HepG2 (cell line): ENCODE data around the gene POU4F2. TPM values are rescaled to one million over a fixed set of nuclear protein-coding genes. Genes with fewer than 3 reads are reported as not detected.

Experiments used
- ATAC-seq: fragments of 200-7000 bp; cut with Tn5 transposase; 3 replicates; pipeline ENCODE4 v1.9.1; 2020; ENCODE audit warnings: mild to moderate bottlenecking, moderate library complexity
- Bru-seq: library from RNA; stranded (reverse); fragments of 400-500 nt; gene quantifications from one replicate; lab custom pipeline; 2021; lab: Mats Ljungman, UMichigan
- BruChase-seq, 2 experiments: library from RNA; stranded (reverse); fragments of 400-500 nt; gene quantifications; one replicate each; lab custom pipeline; 2021; lab: Mats Ljungman, UMichigan
- BruUV-seq: library from RNA; stranded (reverse); fragments of 400-500 nt; replicated peaks from 2 replicates; lab custom pipeline; 2021; lab: Mats Ljungman, UMichigan
- CTCF ChIA-PET: fragments of 300-600 bp; formaldehyde crosslinking; extraction: SDS; loops from one replicate; lab custom pipeline; 2021; ENCODE audit warnings: low total read pairs, inconsistent platforms, low intra/inter-chr PET ratio; lab: Yijun Ruan, JAX
- POLR2A ChIA-PET: fragments of 350-600 bp; sonication (Branson Sonifier 250); formaldehyde crosslinking; loops from one replicate; lab custom pipeline; 2020; ENCODE audit warnings: antibody characterized with exemption, inconsistent platforms; lab: Yijun Ruan, JAX
- DNase-seq: peaks from one replicate; pipeline ENCODE4 v3.0.0-alpha.2; 2015; ENCODE audit warnings: low spot score
- FAIRE-seq: peaks from 3 replicates; lab custom pipeline; 2011; peaks lifted over from hg19 to GRCh38; lab: Jason Lieb, UNC
- H2AFZ ChIP-seq: one replicate; pipeline ENCODE4 v1.6.1; 2011; ENCODE audit warnings: low read length, inconsistent platforms
- H3K27ac ChIP-seq: fragments of 300-600 bp; 3 replicates; pipeline ENCODE4 v1.8.0; 2011; ENCODE audit warnings: mixed run types, mild to moderate bottlenecking, mixed read lengths, low read length, inconsistent platforms; ENCODE audit not compliant: insufficient read depth; ENCODE audit errors: extremely low read length
- H3K27me3 ChIP-seq, 2 experiments: fragments of 200-600 bp in 1 of 2; 2 replicates in 1 of 2; 3 replicates in 1 of 2; pipeline versions ENCODE4 v1.6.0 to v1.8.0; 2011; ENCODE audit warnings: low read length in 2 of 2, mild to moderate bottlenecking in 2 of 2, moderate library complexity in 2 of 2, inconsistent platforms in 1 of 2; ENCODE audit not compliant: insufficient read depth in 2 of 2, control insufficient read depth in 1 of 2
- H3K36me3 ChIP-seq, 2 experiments: fragments of 200-600 bp in 1 of 2; replicated peaks in 1 of 2; 2 replicates in 1 of 2; 3 replicates in 1 of 2; pipeline versions ENCODE4 v1.5.1 to v1.8.0; 2011; ENCODE audit warnings: low read length in 2 of 2, inconsistent platforms in 1 of 2; ENCODE audit not compliant: insufficient read depth in 2 of 2, control insufficient read depth in 1 of 2
- H3K4me1 ChIP-seq: 2 replicates; pipeline ENCODE4 v1.5.1; 2012; ENCODE audit warnings: low read length, inconsistent platforms; ENCODE audit not compliant: insufficient read depth
- H3K4me2 ChIP-seq: 2 replicates; pipeline ENCODE4 v1.6.0; 2011; ENCODE audit warnings: low read depth, low read length, inconsistent platforms
- H3K4me3 ChIP-seq, 3 experiments: fragments of 200-600 bp in 1 of 3; sonication (generic), shearing (Covaris generic) in 1 of 3; replicated peaks in 1 of 3; 2 replicates each; pipeline ENCODE4 v1.5.1; 2011 to 2016; ENCODE audit warnings: low read length in 3 of 3, inconsistent platforms in 2 of 3, low read depth in 2 of 3, mild to moderate bottlenecking in 2 of 3, control low read depth in 1 of 3, mixed read lengths in 1 of 3; ENCODE audit not compliant: insufficient read depth in 1 of 3
- H3K79me2 ChIP-seq: one replicate; pipeline ENCODE4 v1.6.1; 2011; ENCODE audit warnings: low read length, inconsistent platforms; ENCODE audit not compliant: insufficient read depth
- H3K9ac ChIP-seq: 2 replicates; pipeline ENCODE4 v1.6.0; 2011; ENCODE audit warnings: mild to moderate bottlenecking, low read depth, low read length, inconsistent platforms; ENCODE audit not compliant: insufficient read depth
- H3K9me3 ChIP-seq: 2 replicates; pipeline ENCODE4 v1.5.1; 2012; ENCODE audit warnings: mild to moderate bottlenecking, low read length
- H4K20me1 ChIP-seq: 2 replicates; pipeline ENCODE4 v1.6.0; 2011; ENCODE audit warnings: inconsistent platforms, mild to moderate bottlenecking, low read length, moderate library complexity; ENCODE audit not compliant: insufficient read depth
- BRD4 ChIP-seq: sonication (generic); formaldehyde crosslinking; IDR thresholded peaks from 2 replicates; pipeline ENCODE4 v1.4.0; 2020; ENCODE audit warnings: missing genetic modification reagents
- CCAR2 ChIP-seq: fragments of 200-400 bp; formaldehyde crosslinking; optimal IDR thresholded peaks from 2 replicates; pipeline ENCODE3; 2018; ENCODE audit warnings: low read depth, mild to moderate bottlenecking, low read length, moderate library complexity
- NFE2L2 ChIP-seq: fragments of 150-350 bp; IDR thresholded peaks from 2 replicates; pipeline ENCODE4 v1.6.1; 2014; ENCODE audit warnings: low read length
- TOE1 ChIP-seq: sonication (generic); formaldehyde crosslinking; IDR thresholded peaks from 2 replicates; pipeline ENCODE4 v1.4.0; 2020; ENCODE audit warnings: mild to moderate bottlenecking, missing genetic modification reagents
- ZBTB20 ChIP-seq: sonication (generic); formaldehyde crosslinking; IDR thresholded peaks from 2 replicates; pipeline ENCODE4 v1.8.1; 2023; ENCODE audit warnings: missing genetic modification reagents, low read depth, mild to moderate bottlenecking, borderline replicate concordance
- ZMAT3 ChIP-seq: sonication (generic); formaldehyde crosslinking; conservative IDR thresholded peaks from 2 replicates; pipeline ENCODE4 v1.7.0; 2021; ENCODE audit warnings: missing genetic modification reagents
- ZNF20 ChIP-seq: sonication (generic); formaldehyde crosslinking; IDR thresholded peaks from 2 replicates; pipeline ENCODE4 v1.4.0; 2020; ENCODE audit warnings: mild to moderate bottlenecking, moderate library complexity, missing genetic modification reagents
- ZNF501 ChIP-seq: sonication (generic); formaldehyde crosslinking; IDR thresholded peaks from 2 replicates; pipeline ENCODE4 v1.5.1; 2020; ENCODE audit warnings: mild to moderate bottlenecking, moderate library complexity, missing genetic modification reagents
- ZNF652 ChIP-seq: IDR thresholded peaks from 2 replicates; pipeline ENCODE4 v1.6.1; 2016; ENCODE audit warnings: low read depth, borderline replicate concordance
- ZNF75D ChIP-seq: sonication (generic); formaldehyde crosslinking; IDR thresholded peaks from 2 replicates; pipeline ENCODE4 v1.8.1; 2023; ENCODE audit warnings: missing genetic modification reagents, mild to moderate bottlenecking, borderline replicate concordance
- WGBS: methylation state at CpG from one replicate; pipeline ENCODE4 v1.1.6; 2017; ENCODE audit warnings: low lambda C conversion rate; 5-methylcytosine and 5-hydroxymethylcytosine counted together
- in situ Hi-C: cut with HindIII; loops from 2 replicates; pipeline ENCODE4 v1.10.0; 2017; ENCODE audit warnings: low pct_unique_long_range_greater_than_20kb; ENCODE audit not compliant: extremely low pct_ligation_motif_present
- intact Hi-C: fragments of 100-400 bp; cut with micrococcal nuclease; formaldehyde crosslinking; loops from one replicate; pipeline ENCODE4 v1.10.0; 2022; ENCODE audit not compliant: unreplicated experiment
- long read RNA-seq, 2 experiments: library from RNA in 1 of 2; library from polyadenylated mRNA in 1 of 2; stranded (forward) in 1 of 2; unstranded in 1 of 2; transcript quantifications; one replicate each; pipeline ENCODE4 v2.0.0, GENCODE V29; 2019 to 2022
- polyA minus RNA-seq, 3 experiments: library from RNA; depleted of rRNA, polyadenylated mRNA; stranded (reverse); fragments of >200 nt; gene quantifications; 2 replicates each; pipeline ENCODE4 v1.2.3, GENCODE V29; 2011; ENCODE audit warnings: low replicate concordance in 1 of 3
- polyA plus RNA-seq, 8 experiments: library from polyadenylated mRNA; depleted of rRNA in 3 of 8; stranded (reverse) in 7 of 8; unstranded in 1 of 8; fragments of >200 nt; fragmentation: Illumina TruSeq in 4 of 8; extraction: Trizol in 4 of 8; gene quantifications; 2 replicates each; pipeline versions ENCODE4 v1.2.1 to v1.2.3, GENCODE V29; 2011 to 2016; ENCODE audit warnings: low read depth in 4 of 8, missing spikeins in 1 of 8, mixed read lengths in 1 of 8; ENCODE audit not compliant: insufficient read depth in 1 of 8
- total RNA-seq, 5 experiments: library from RNA; depleted of rRNA; stranded (reverse); fragments of >200 nt; fragmentation: Illumina TruSeq; extraction: Trizol; gene quantifications; 2 replicates each; pipeline ENCODE4 v1.2.3, GENCODE V29; 2016; ENCODE audit warnings: low read depth in 1 of 5
- TF ChIP-seq, protein P1 (sequence below): IDR thresholded peaks from 2 replicates; pipeline ENCODE4 v1.6.1; 2016
- TF ChIP-seq, protein P2 (sequence below): sonication (generic); formaldehyde crosslinking; IDR thresholded peaks from 2 replicates; pipeline ENCODE4 v1.4.0; 2020; ENCODE audit warnings: mild to moderate bottlenecking, missing genetic modification reagents

Gene POU4F2, protein sequence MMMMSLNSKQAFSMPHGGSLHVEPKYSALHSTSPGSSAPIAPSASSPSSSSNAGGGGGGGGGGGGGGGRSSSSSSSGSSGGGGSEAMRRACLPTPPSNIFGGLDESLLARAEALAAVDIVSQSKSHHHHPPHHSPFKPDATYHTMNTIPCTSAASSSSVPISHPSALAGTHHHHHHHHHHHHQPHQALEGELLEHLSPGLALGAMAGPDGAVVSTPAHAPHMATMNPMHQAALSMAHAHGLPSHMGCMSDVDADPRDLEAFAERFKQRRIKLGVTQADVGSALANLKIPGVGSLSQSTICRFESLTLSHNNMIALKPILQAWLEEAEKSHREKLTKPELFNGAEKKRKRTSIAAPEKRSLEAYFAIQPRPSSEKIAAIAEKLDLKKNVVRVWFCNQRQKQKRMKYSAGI
- not detected in 2 replicates for total RNA-seq (2016; rRNA removed; fragmentation: Illumina TruSeq; extraction: Trizol)
- total RNA-seq (2016; cell fraction: cytosol; rRNA removed; fragmentation: Illumina TruSeq; extraction: Trizol; ENCODE audit: low read depth), result not detected in 2 replicates
- not detected in 2 replicates for total RNA-seq (2016; cell fraction: insoluble cytoplasmic fraction; rRNA removed; fragmentation: Illumina TruSeq; extraction: Trizol)
- total RNA-seq (2016; cell fraction: membrane; rRNA removed; fragmentation: Illumina TruSeq; extraction: Trizol), result not detected in 2 replicates
- total RNA-seq (2016; cell fraction: nucleus; rRNA removed; fragmentation: Illumina TruSeq; extraction: Trizol), result not detected in 2 replicates
- not detected in 2 replicates for polyA plus RNA-seq (2011; rRNA removed)
- not detected in 2 replicates for polyA plus RNA-seq (2011; cell fraction: cytosol; rRNA removed)
- not detected in 2 replicates for polyA plus RNA-seq (2011; cell fraction: nucleus; rRNA removed)
- not detected in 2 replicates for polyA plus RNA-seq (2012)
- polyA plus RNA-seq (2016; cell fraction: cytosol; fragmentation: Illumina TruSeq; extraction: Trizol; ENCODE audit: low read depth), result not detected in 2 replicates
- polyA plus RNA-seq (2016; cell fraction: insoluble cytoplasmic fraction; fragmentation: Illumina TruSeq; extraction: Trizol; ENCODE audit: low read depth), result not detected in 2 replicates
- not detected in 2 replicates for polyA plus RNA-seq (2016; cell fraction: membrane; fragmentation: Illumina TruSeq; extraction: Trizol; ENCODE audit: low read depth)
- not detected in 2 replicates for polyA plus RNA-seq (2016; cell fraction: nucleus; fragmentation: Illumina TruSeq; extraction: Trizol; ENCODE audit: insufficient read depth, low read depth)
- polyA minus RNA-seq (2011; rRNA and poly(A)+ RNA removed; ENCODE audit: low replicate concordance), result not detected in 2 replicates
- polyA minus RNA-seq (2011; cell fraction: cytosol; rRNA and poly(A)+ RNA removed), result not detected in 2 replicates
- not detected in 2 replicates for polyA minus RNA-seq (2011; cell fraction: nucleus; rRNA and poly(A)+ RNA removed)
- not detected for Bru-seq, nascent RNA
- not detected for BruChase-seq, experiment 1, labeled RNA remaining after a 6-hour chase
- BruChase-seq, experiment 2, labeled RNA remaining after a 2-hour chase, result not detected
- long read RNA-seq, experiment 1, result 0 reads
- long read RNA-seq, experiment 2, result 0 reads

DNA sequence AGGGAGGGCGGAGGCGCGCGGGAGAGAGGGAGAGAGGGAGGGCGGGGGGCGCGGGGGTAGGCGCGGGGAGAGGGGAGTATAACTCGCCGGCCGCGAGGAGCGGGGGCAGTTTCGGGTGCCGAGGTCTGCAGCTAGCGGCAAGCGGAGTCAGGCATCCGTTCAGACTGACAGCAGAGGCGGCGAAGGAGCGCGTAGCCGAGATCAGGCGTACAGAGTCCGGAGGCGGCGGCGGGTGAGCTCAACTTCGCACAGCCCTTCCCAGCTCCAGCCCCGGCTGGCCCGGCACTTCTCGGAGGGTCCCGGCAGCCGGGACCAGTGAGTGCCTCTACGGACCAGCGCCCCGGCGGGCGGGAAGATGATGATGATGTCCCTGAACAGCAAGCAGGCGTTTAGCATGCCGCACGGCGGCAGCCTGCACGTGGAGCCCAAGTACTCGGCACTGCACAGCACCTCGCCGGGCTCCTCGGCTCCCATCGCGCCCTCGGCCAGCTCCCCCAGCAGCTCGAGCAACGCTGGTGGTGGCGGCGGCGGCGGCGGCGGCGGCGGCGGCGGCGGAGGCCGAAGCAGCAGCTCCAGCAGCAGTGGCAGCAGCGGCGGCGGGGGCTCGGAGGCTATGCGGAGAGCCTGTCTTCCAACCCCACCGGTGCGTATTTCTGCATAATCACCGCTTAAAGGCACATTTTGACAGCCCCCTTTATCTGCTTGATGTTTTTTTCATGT lies at the start of gene POU4F2:
TSS of gene POU4F2 (plus strand) at position 108 of the 720 bp plus-strand sequence. CDS start at position 356, 248 bp downstream.
- WGBS, result 58% methylated on average over 56 of the region's 74 CpGs
- H3K9me3 ChIP-seq, result no peaks in the 10 kb centered on the region
- H2AFZ ChIP-seq, result no peak within 1 kb of the TSS
- peaks cover 0 to 5% of the 10 kb centered on the region in 2 experiments; a peak in 1 of 5 replicates for H3K27me3 ChIP-seq
- H3K4me1 ChIP-seq, result no peaks in the 10 kb centered on the region
- BruUV-seq, result no TSS peak
- CTCF ChIA-PET, result no interaction called here
- no peak within 1 kb of the TSS for H3K27ac ChIP-seq
- H3K4me3 ChIP-seq, result no peak within 1 kb of the TSS
- intact Hi-C loops (loop anchor here (5.0 kb wide), 1 partner anchor 297 kb away; no protein-coding TSS in a partner anchor), in situ Hi-C loops (loop anchor here (10.0 kb wide), 1 partner anchor 94 kb away; no protein-coding TSS in a partner anchor)
- H3K36me3 ChIP-seq, result no peaks in the 10 kb centered on the region
- DNase-seq, result no peak
- POLR2A ChIA-PET, result no interaction called here
- FAIRE-seq, result no peak
- ATAC-seq, result no peak
- H4K20me1 ChIP-seq, result no peaks in the 10 kb centered on the region
- no peaks in the 10 kb centered on the region for H3K79me2 ChIP-seq
- H3K4me2 ChIP-seq, result no peak within 1 kb of the TSS
- H3K9ac ChIP-seq, result no peak within 1 kb of the TSS
- TF ChIP-seq, protein P1, sequence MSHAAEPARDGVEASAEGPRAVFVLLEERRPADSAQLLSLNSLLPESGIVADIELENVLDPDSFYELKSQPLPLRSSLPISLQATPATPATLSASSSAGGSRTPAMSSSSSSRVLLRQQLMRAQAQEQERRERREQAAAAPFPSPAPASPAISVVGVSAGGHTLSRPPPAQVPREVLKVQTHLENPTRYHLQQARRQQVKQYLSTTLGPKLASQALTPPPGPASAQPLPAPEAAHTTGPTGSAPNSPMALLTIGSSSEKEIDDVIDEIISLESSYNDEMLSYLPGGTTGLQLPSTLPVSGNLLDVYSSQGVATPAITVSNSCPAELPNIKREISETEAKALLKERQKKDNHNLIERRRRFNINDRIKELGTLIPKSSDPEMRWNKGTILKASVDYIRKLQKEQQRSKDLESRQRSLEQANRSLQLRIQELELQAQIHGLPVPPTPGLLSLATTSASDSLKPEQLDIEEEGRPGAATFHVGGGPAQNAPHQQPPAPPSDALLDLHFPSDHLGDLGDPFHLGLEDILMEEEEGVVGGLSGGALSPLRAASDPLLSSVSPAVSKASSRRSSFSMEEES, result no peak
- no peak for TF ChIP-seq ZNF75D (CRISPR knock-in tag)
- TF ChIP-seq NFE2L2, result no peak
- TF ChIP-seq BRD4 (CRISPR knock-in tag), result no peak
- no peak for TF ChIP-seq TOE1 (CRISPR knock-in tag)
- TF ChIP-seq ZNF652 (CRISPR knock-in tag), result no peak
- no peak for TF ChIP-seq ZNF20 (CRISPR knock-in tag)
- TF ChIP-seq ZMAT3, result no peak
- no peak for TF ChIP-seq ZNF501 (CRISPR knock-in tag)
- TF ChIP-seq CCAR2, result no peak
- no peak for TF ChIP-seq ZBTB20 (CRISPR knock-in tag)
- TF ChIP-seq, protein P2, sequence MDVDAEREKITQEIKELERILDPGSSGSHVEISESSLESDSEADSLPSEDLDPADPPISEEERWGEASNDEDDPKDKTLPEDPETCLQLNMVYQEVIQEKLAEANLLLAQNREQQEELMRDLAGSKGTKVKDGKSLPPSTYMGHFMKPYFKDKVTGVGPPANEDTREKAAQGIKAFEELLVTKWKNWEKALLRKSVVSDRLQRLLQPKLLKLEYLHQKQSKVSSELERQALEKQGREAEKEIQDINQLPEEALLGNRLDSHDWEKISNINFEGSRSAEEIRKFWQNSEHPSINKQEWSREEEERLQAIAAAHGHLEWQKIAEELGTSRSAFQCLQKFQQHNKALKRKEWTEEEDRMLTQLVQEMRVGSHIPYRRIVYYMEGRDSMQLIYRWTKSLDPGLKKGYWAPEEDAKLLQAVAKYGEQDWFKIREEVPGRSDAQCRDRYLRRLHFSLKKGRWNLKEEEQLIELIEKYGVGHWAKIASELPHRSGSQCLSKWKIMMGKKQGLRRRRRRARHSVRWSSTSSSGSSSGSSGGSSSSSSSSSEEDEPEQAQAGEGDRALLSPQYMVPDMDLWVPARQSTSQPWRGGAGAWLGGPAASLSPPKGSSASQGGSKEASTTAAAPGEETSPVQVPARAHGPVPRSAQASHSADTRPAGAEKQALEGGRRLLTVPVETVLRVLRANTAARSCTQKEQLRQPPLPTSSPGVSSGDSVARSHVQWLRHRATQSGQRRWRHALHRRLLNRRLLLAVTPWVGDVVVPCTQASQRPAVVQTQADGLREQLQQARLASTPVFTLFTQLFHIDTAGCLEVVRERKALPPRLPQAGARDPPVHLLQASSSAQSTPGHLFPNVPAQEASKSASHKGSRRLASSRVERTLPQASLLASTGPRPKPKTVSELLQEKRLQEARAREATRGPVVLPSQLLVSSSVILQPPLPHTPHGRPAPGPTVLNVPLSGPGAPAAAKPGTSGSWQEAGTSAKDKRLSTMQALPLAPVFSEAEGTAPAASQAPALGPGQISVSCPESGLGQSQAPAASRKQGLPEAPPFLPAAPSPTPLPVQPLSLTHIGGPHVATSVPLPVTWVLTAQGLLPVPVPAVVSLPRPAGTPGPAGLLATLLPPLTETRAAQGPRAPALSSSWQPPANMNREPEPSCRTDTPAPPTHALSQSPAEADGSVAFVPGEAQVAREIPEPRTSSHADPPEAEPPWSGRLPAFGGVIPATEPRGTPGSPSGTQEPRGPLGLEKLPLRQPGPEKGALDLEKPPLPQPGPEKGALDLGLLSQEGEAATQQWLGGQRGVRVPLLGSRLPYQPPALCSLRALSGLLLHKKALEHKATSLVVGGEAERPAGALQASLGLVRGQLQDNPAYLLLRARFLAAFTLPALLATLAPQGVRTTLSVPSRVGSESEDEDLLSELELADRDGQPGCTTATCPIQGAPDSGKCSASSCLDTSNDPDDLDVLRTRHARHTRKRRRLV, result no peak
